Caki2 (cell line): ENCODE measurements around the gene KRT26. TPM values are rescaled to one million over a fixed set of nuclear protein-coding genes. Genes with fewer than 3 reads are reported as not detected.
"Not testable (repeated sequence)": the region's sequence is repeated elsewhere in the genome, so short reads cannot be mapped to it uniquely, and the experiment has no call there.

Source experiments
- DNase-seq: peaks from one replicate; pipeline ENCODE4 v3.0.0-alpha.2; 2015; ENCODE audit warnings: low read depth
- in situ Hi-C: cut with HindIII; loops from 2 replicates; pipeline ENCODE4 v1.10.0; 2016; ENCODE audit warnings: low sequenced_read_pairs, low pct_unique_long_range_greater_than_20kb, mixed read lengths
- total RNA-seq: library from RNA; depleted of rRNA; stranded (reverse); fragments of >200 nt; shearing (Covaris generic); gene quantifications from 2 replicates; pipeline ENCODE4 v1.2.3, GENCODE V29; 2014; ENCODE audit warnings: low replicate concordance; rRNA removed

The KRT26 gene
- total RNA-seq, 1 experiment from 2014 or later, result not detected

- in situ Hi-C loops, result no loop called here
- DNase-seq, result no peak
These were observed 20.9 kb downstream of the KRT26 start for GRCh38 chr17:40751065-40751464.

- no peak for DNase-seq
- in situ Hi-C loops, result no loop called here
These were observed 21.6 kb downstream of the KRT26 start for GRCh38 chr17:40750391-40750790.

- in situ Hi-C loops, DNase-seq: not testable (repeated sequence)
These were observed 23.3 kb downstream of the KRT26 start for GRCh38 chr17:40748666-40749065.

DNA sequence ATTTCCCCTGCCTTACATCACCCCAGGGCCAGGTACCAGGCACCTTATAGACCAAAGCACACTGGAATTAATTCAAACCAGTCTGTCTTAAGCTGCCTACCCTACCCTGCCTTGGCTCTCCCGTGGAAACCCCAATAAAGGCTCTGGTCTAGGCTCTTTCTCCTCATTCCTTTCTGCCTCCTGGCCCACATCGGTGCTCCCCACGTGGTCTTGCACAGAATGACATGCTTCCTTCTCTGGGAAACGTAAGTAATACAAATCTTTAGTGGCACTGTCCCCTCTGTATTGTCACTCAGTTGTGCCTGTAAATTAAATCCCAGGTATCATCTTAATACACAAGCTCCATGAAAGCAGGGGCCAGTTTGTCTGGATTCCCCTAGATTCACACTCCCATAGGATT, 33.4 kb downstream of the KRT26 start:
- DNase-seq, result no peak
- in situ Hi-C loops, result no loop called here

GRCh38 chr17:40735016-40735415, 37.0 kb downstream of the KRT26 start:
- DNase-seq, result no peak
- in situ Hi-C loops, result no loop called here

- no peak for DNase-seq
- in situ Hi-C loops, result no loop called here
These were observed 38.0 kb downstream of the KRT26 start for GRCh38 chr17:40734018-40734417.

DNA sequence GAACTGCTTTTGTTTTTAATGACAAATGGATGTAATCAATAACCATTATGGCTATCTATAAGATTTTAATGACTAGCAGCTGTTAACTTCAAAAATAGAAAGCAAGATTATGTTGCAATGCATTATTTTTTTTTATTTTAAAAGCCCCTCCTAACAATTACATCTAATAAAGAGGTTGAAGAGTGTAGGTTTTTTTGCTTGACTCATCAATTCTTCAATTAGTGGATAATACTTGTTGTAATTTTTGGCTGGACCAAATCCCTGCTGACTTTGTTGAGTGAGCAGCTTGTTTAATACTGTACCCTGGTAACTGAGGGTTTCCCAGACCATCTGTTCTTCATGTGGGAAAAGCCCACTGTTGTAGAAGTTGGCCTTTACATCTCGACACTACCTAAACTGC, 41.0 kb downstream of the KRT26 start:
- in situ Hi-C loops, result no loop called here
- no peak for DNase-seq

DNA sequence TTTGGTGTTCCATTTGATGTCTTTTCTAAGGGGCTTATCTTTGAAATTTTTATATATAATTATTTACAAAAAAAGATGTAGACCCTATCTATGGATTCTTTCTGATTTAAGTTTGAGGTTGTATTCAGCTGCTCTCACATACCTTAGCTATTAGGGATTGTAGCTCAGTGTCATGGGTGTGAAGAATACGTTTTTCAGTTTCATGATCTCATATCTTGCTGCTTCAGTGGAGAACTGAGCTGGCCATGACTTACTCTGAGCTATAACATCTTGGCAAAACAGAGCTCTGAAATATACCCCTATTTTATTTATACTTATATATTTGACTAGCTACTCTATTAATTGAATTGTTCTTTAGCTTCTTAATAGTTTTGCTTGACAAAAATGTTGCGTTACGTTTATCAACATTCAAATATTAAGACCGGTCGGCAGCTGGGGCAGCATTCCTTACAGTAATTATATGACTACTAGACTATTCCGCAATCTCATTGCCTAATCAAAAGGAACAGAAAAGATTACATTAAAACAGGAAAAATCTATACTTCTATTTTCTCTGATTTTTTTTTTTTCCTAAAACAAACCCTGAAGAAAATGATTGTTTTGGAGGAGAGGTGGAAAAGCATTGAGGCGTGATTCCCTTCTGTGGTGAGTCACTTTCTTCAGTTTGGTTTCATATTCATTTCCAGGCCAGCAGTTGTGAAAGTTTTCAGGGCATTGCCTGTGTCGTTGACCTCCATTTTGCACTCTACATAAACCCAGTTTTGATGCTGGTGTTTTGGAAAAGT, 44.4 kb downstream of the KRT26 start:
- in situ Hi-C loops, result no loop called here
- DNase-seq, result peak; percentile 78

DNA sequence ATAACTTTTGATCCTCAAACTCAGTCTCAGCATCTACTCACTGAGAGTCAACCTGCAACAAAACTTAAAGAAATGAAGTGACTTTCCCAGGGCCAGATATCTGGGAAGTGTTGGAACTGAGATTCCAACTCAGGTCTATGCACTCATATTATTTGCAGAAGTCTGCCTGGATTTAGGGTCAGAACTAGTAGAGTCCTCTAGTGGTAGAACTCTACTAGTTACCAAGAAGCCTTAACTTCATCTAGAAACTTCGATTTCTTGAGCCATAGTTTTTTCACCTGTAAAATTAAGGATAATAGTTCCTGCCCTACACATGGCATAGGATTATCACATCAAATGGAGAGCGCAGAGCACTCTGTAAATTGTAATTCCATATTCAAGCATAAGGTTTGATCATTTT, 45.1 kb downstream of the KRT26 start:
- in situ Hi-C loops, result no loop called here
- peak; percentile 31 for DNase-seq

GRCh38 chr17:40724656-40725055, 47.3 kb downstream of the KRT26 start:
- no peak for DNase-seq
- in situ Hi-C loops, result no loop called here

GRCh38 chr17:40722241-40722640, 49.8 kb downstream of the KRT26 start:
- peak; percentile 90 for DNase-seq
- in situ Hi-C loops, result no loop called here

GRCh38 chr17:40720899-40721298, 51.1 kb downstream of the KRT26 start:
- DNase-seq, result peak; percentile 70
- in situ Hi-C loops, result no loop called here

DNA sequence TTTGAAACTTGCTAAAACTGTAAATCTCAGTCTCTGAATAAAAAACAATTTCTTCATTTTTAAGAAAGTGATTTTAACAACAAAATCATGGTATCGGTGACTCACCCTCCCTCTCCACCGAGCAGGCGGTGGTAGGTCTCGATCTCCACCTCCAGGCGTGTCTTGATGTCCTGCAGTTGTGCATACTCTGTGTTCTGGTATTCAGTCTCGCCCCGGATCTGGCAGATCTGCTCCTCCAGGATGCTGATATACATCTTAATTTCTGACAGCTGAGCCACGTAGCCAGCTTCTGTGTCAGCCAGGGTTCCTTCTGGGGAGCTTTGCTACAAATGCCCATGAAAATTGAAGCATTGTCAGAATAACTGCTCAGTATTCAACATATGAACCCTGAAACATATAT, 53.1 kb downstream of the KRT26 start:
- in situ Hi-C loops, result no loop called here
- no peak for DNase-seq

GRCh38 chr17:40717776-40718175, 54.2 kb downstream of the KRT26 start:
- in situ Hi-C loops, result no loop called here
- DNase-seq, result no peak

Other genes with a start within 250 kb of the KRT26 start
- gene CCR7, start 206.7 kb downstream of the KRT26 start, total RNA-seq, result not detected in 2 replicates
- 45.1 and 56.3 TPM in 2 replicates for gene SMARCE1, start 124.4 kb downstream of the KRT26 start, total RNA-seq
- 3.1 and 6.8 TPM in 2 replicates for gene KRT222, start 107.0 kb downstream of the KRT26 start, total RNA-seq
- gene KRT24, start 68.4 kb downstream of the KRT26 start, total RNA-seq, result not detected in 2 replicates
- gene KRT25, start 16.9 kb downstream of the KRT26 start, total RNA-seq, result not detected in 2 replicates
- not detected in 2 replicates for gene KRT27, start 10.3 kb upstream of the KRT26 start, total RNA-seq
- gene KRT28, start 27.8 kb upstream of the KRT26 start, total RNA-seq, result not detected in 2 replicates
- gene KRT10, start 50.4 kb upstream of the KRT26 start, total RNA-seq, result 75.2 and 76.4 TPM in 2 replicates
- not detected in 2 replicates for gene KRT12, start 95.0 kb upstream of the KRT26 start, total RNA-seq
- 46.7 and 50.0 TPM in 2 replicates for gene KRT20, start 113.0 kb upstream of the KRT26 start, total RNA-seq
- gene KRT23, start 165.4 kb upstream of the KRT26 start, total RNA-seq, result not detected in 2 replicates
- gene KRT39, start 194.7 kb upstream of the KRT26 start, total RNA-seq, result not detected in 2 replicates
- gene KRT40, start 212.1 kb upstream of the KRT26 start, total RNA-seq, result not detected in 2 replicates
- not detected in 2 replicates for gene KRTAP3-3, start 222.0 kb upstream of the KRT26 start, total RNA-seq
- gene KRTAP3-2, start 227.7 kb upstream of the KRT26 start, total RNA-seq, result not detected in 2 replicates
- gene KRTAP3-1, start 236.9 kb upstream of the KRT26 start, total RNA-seq, result not detected in 2 replicates